HEK293 (cell line): Measurements from ENCODE around the gene MAP1B.

Experiments
- REPIN1 ChIP-seq: fragments of 450-650 bp; formaldehyde crosslinking; IDR thresholded peaks from 2 replicates; pipeline ENCODE4 v1.5.1; 2017; ENCODE audit warnings: missing biosample characterization, missing genetic modification characterization, low read depth
- ZNF140 ChIP-seq: fragments of 450-650 bp; formaldehyde crosslinking; IDR thresholded peaks from 2 replicates; pipeline ENCODE4 v1.5.1; 2016; ENCODE audit warnings: missing biosample characterization, missing genetic modification characterization
- ZNF24 ChIP-seq: fragments of 450-650 bp; formaldehyde crosslinking; IDR thresholded peaks from 2 replicates; pipeline ENCODE4 v1.5.1; 2016; ENCODE audit warnings: missing biosample characterization, missing genetic modification characterization
- ZNF302 ChIP-seq: fragments of 450-650 bp; formaldehyde crosslinking; IDR thresholded peaks from 2 replicates; pipeline ENCODE4 v1.5.1; 2016; ENCODE audit warnings: missing biosample characterization, missing genetic modification characterization, low read depth
- ZNF768 ChIP-seq: fragments of 450-650 bp; formaldehyde crosslinking; IDR thresholded peaks from 2 replicates; pipeline ENCODE4 v1.5.1; 2018; ENCODE audit warnings: missing biosample characterization, mild to moderate bottlenecking, missing genetic modification characterization
- ZNF776 ChIP-seq: fragments of 450-650 bp; formaldehyde crosslinking; IDR thresholded peaks from 2 replicates; pipeline ENCODE4 v1.5.0; 2017; ENCODE audit warnings: missing biosample characterization, missing genetic modification characterization, borderline replicate concordance
- ZXDB ChIP-seq: fragments of 450-650 bp; formaldehyde crosslinking; IDR thresholded peaks from 2 replicates; pipeline ENCODE4 v1.5.1; 2016; ENCODE audit warnings: missing biosample characterization, missing genetic modification characterization
- TF ChIP-seq, protein P1 (sequence below): fragments of 450-650 bp; formaldehyde crosslinking; IDR thresholded peaks from 2 replicates; pipeline ENCODE4 v1.5.1; 2016; ENCODE audit warnings: missing biosample characterization, missing genetic modification characterization
- TF ChIP-seq, protein P2 (sequence below): fragments of 450-650 bp; formaldehyde crosslinking; IDR thresholded peaks from 2 replicates; pipeline ENCODE4 v1.5.1; 2016; ENCODE audit warnings: missing biosample characterization, missing genetic modification characterization

DNA sequence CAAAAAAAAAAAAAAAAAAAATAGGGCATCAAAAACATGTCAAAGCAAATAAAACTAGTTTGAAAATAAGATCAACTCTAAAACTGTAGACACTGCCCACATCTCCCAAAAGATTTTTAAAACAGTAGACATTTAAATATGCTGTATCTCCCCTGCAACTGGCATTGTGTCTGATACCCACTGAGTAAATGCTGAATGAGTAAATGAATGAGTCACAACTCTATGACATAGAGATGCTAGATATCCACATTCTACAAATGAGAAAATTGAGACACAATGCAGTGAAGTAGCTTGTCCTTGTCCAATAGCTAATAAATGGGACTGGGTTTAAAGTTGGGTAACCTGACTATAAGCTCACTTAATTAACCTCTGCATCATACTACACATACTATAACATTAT lies 14.1 kb upstream of the MAP1B start:
- TF ChIP-seq ZNF24 (no peak), ZNF140 (tag by site-specific recombination) (no peak), ZXDB (no peak), ZNF768 (tag by site-specific recombination) (no peak), REPIN1 (tag by site-specific recombination) (no peak), ZNF302 (tag by site-specific recombination) (no peak), ZNF776 (tag by site-specific recombination) (no peak)
- TF ChIP-seq, protein P1, sequence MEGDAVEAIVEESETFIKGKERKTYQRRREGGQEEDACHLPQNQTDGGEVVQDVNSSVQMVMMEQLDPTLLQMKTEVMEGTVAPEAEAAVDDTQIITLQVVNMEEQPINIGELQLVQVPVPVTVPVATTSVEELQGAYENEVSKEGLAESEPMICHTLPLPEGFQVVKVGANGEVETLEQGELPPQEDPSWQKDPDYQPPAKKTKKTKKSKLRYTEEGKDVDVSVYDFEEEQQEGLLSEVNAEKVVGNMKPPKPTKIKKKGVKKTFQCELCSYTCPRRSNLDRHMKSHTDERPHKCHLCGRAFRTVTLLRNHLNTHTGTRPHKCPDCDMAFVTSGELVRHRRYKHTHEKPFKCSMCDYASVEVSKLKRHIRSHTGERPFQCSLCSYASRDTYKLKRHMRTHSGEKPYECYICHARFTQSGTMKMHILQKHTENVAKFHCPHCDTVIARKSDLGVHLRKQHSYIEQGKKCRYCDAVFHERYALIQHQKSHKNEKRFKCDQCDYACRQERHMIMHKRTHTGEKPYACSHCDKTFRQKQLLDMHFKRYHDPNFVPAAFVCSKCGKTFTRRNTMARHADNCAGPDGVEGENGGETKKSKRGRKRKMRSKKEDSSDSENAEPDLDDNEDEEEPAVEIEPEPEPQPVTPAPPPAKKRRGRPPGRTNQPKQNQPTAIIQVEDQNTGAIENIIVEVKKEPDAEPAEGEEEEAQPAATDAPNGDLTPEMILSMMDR (tag by site-specific recombination): no peak
- TF ChIP-seq, protein P2, sequence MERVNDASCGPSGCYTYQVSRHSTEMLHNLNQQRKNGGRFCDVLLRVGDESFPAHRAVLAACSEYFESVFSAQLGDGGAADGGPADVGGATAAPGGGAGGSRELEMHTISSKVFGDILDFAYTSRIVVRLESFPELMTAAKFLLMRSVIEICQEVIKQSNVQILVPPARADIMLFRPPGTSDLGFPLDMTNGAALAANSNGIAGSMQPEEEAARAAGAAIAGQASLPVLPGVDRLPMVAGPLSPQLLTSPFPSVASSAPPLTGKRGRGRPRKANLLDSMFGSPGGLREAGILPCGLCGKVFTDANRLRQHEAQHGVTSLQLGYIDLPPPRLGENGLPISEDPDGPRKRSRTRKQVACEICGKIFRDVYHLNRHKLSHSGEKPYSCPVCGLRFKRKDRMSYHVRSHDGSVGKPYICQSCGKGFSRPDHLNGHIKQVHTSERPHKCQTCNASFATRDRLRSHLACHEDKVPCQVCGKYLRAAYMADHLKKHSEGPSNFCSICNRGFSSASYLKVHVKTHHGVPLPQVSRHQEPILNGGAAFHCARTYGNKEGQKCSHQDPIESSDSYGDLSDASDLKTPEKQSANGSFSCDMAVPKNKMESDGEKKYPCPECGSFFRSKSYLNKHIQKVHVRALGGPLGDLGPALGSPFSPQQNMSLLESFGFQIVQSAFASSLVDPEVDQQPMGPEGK (tag by site-specific recombination): no peak
